Keratinocyte (primary cell): ENCODE measurements around the gene TMEM132A. TPM values are rescaled to one million over a fixed set of nuclear protein-coding genes. Genes with fewer than 3 reads are reported as not detected.

Source experiments
- DNase-seq: peaks from one replicate; pipeline ENCODE4 v3.0.0-alpha.2; 2011; ENCODE audit warnings: low read depth, missing footprints, low spot score
- FAIRE-seq: peaks from 2 replicates; lab custom pipeline; 2011; peaks lifted over from hg19 to GRCh38; lab: Jason Lieb, UNC
- H2AFZ ChIP-seq: 2 replicates; pipeline ENCODE4 v1.6.0; 2012; ENCODE audit warnings: low read length, control low read depth, inconsistent platforms; ENCODE audit not compliant: control insufficient read depth
- H3K27ac ChIP-seq: 2 replicates; pipeline ENCODE4 v1.5.1; 2011; ENCODE audit warnings: low read length; ENCODE audit not compliant: control insufficient read depth, insufficient read depth
- H3K27me3 ChIP-seq: 3 replicates; pipeline ENCODE4 v1.6.0; 2011; ENCODE audit warnings: low read length; ENCODE audit not compliant: control insufficient read depth, insufficient read depth; ENCODE audit errors: extremely low read depth
- H3K36me3 ChIP-seq, 2 experiments: 2 replicates in 1 of 2; 3 replicates in 1 of 2; pipeline ENCODE4 v1.5.1; 2011; ENCODE audit warnings: low read length in 2 of 2, mild to moderate bottlenecking in 1 of 2; ENCODE audit not compliant: control insufficient read depth in 2 of 2, insufficient read depth in 2 of 2; ENCODE audit errors: extremely low read depth in 1 of 2
- H3K4me1 ChIP-seq: 3 replicates; pipeline ENCODE4 v1.5.1; 2011; ENCODE audit warnings: low read length; ENCODE audit not compliant: control insufficient read depth, insufficient read depth; ENCODE audit errors: extremely low read depth
- H3K4me2 ChIP-seq: 3 replicates; pipeline ENCODE4 v1.6.0; 2011; ENCODE audit warnings: low read depth, low read length; ENCODE audit not compliant: control insufficient read depth, insufficient read depth; ENCODE audit errors: extremely low read depth
- H3K4me3 ChIP-seq, 3 experiments: fragments of 200-600 bp in 1 of 3; sonication (generic) in 1 of 3; 2 replicates in 2 of 3; 3 replicates in 1 of 3; pipeline ENCODE4 v1.5.1; 2011 to 2016; ENCODE audit warnings: low read length in 3 of 3, mild to moderate bottlenecking in 3 of 3, control low read depth in 2 of 3, inconsistent platforms in 1 of 3, low read depth in 1 of 3, mixed read lengths in 1 of 3, mixed run types in 1 of 3, moderate library complexity in 1 of 3; ENCODE audit not compliant: control insufficient read depth in 2 of 3, insufficient read depth in 2 of 3; ENCODE audit errors: extremely low read depth in 1 of 3
- H3K79me2 ChIP-seq: 2 replicates; pipeline ENCODE4 v1.6.0; 2012; ENCODE audit warnings: low read length; ENCODE audit not compliant: control insufficient read depth, insufficient read depth
- H3K9ac ChIP-seq: 3 replicates; pipeline ENCODE4 v1.6.0; 2011; ENCODE audit warnings: low read length; ENCODE audit not compliant: control insufficient read depth, insufficient read depth; ENCODE audit errors: extremely low read depth
- H3K9me1 ChIP-seq: 3 replicates; pipeline ENCODE4 v1.6.0; 2011; ENCODE audit warnings: low read length; ENCODE audit not compliant: control insufficient read depth, insufficient read depth; ENCODE audit errors: extremely low read depth
- H3K9me3 ChIP-seq: 2 replicates; pipeline ENCODE4 v1.5.1; 2012; ENCODE audit warnings: low read depth, low read length; ENCODE audit not compliant: control insufficient read depth
- H4K20me1 ChIP-seq: 3 replicates; pipeline ENCODE4 v1.6.0; 2011; ENCODE audit warnings: low read length; ENCODE audit not compliant: control insufficient read depth, insufficient read depth; ENCODE audit errors: extremely low read depth
- CTCF ChIP-seq, 3 experiments: IDR thresholded peaks in 1 of 3; conservative IDR thresholded peaks in 1 of 3; optimal IDR thresholded peaks in 1 of 3; 2 replicates in 2 of 3; 3 replicates in 1 of 3; pipeline versions ENCODE3 to v1.5.1; 2011; ENCODE audit warnings: low read length in 3 of 3, mild to moderate bottlenecking in 3 of 3, moderate library complexity in 2 of 3, control low read depth in 1 of 3, inconsistent platforms in 1 of 3; ENCODE audit not compliant: insufficient read depth in 2 of 3; ENCODE audit errors: extremely low read depth in 1 of 3
- EZH2 ChIP-seq: IDR thresholded peaks from one replicate; pipeline ENCODE4 v1.6.1; 2012; ENCODE audit warnings: inconsistent platforms, mild to moderate bottlenecking, low read length, moderate library complexity
- dilution Hi-C: fragments of 300-500 bp; cut with MboI; formaldehyde crosslinking; loops from one replicate; pipeline ENCODE4 v1.7.0; 2020; ENCODE audit warnings: low sequenced_read_pairs; ENCODE audit not compliant: extremely low pct_ligation_motif_present
- polyA plus RNA-seq, 5 experiments: library from polyadenylated mRNA; depleted of rRNA in 3 of 5; stranded (reverse) in 3 of 5; stranded (forward) in 1 of 5; unstranded in 1 of 5; fragments of >200 nt; gene quantifications; 1 replicate in 1 of 5; 2 replicates in 3 of 5; 3 replicates in 1 of 5; pipeline versions ENCODE4 v1.2.1 to v1.2.3, GENCODE V29; 2011 to 2012; ENCODE audit warnings: missing spikeins in 2 of 5, low read depth in 1 of 5, low replicate concordance in 1 of 5

The TMEM132A gene
- polyA plus RNA-seq, 1 donor (not counting 4 experiments of a cell fraction or from before 2014, with no cell fraction given), result 16.6 TPM

GRCh38 chr11:60966890-60967289, 42.6 kb downstream of the TMEM132A start:
- DNase-seq, result no peak
- dilution Hi-C loops, result no loop called here
- H3K4me1 ChIP-seq, result no peaks in the 10 kb centered on the region

DNA sequence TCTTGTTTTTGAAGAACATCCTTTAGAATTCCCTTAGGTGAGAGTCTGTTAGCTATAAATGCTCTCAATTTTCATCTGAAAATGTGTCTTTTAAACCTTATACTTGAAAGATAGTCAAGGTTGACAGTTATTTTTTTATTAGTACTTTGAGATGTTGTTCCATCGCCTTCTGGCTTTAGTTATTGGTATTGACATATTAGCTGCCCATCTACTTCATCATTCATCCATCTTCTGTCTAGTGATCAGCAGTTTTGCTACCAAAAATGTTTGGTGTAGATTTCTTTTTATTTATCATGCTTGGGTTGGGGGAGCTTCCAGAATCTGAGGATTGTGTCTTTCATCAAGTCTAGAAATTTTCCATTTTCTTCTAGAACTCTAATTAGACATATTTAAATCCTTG, 44.0 kb downstream of the TMEM132A start:
- H3K4me2 ChIP-seq, result no peak overlapping the region
- H4K20me1 ChIP-seq, result no peaks in the 10 kb centered on the region
- no peak overlapping the region for H3K27ac ChIP-seq
- no peak overlapping the region for H3K9ac ChIP-seq
- DNase-seq (no peak), FAIRE-seq (no peak)
- TF ChIP-seq CTCF (optimal IDR thresholded peaks at IDR 0.05 in 1 of 3, IDR thresholded peaks at IDR 0.05 in 1 of 3, conservative IDR thresholded peaks at IDR 0.05 in 1 of 3; ENCODE audit: extremely low read depth in 1 of 3, insufficient read depth in 2 of 3, low read length in 3 of 3) (no peak), EZH2 (no peak)
- no peaks in the 10 kb centered on the region for H3K79me2 ChIP-seq
- H3K9me1 ChIP-seq, result no peaks in the 10 kb centered on the region
- dilution Hi-C loops, result no loop called here
- H3K4me3 ChIP-seq, result no peak overlapping the region
- H3K36me3 ChIP-seq, result no peaks in the 10 kb centered on the region
- H2AFZ ChIP-seq, result no peak overlapping the region
- no peaks in the 10 kb centered on the region for H3K27me3 ChIP-seq
- H3K4me1 ChIP-seq, result no peaks in the 10 kb centered on the region
- no peaks in the 10 kb centered on the region for H3K9me3 ChIP-seq

More at GRCh38 chr11:60966890-60967289, 42.6 kb downstream of the TMEM132A start:
- Histone ChIP-seq H3K36me3 (no peaks in the 10 kb centered on the region), H3K9me1 (no peaks in the 10 kb centered on the region), H3K9ac (no peak overlapping the region), H3K9me3 (no peaks in the 10 kb centered on the region), H3K4me2 (no peak overlapping the region), H3K4me3 (no peak overlapping the region), H3K79me2 (no peaks in the 10 kb centered on the region), H4K20me1 (no peaks in the 10 kb centered on the region), H3K27ac (no peak overlapping the region), H2AFZ (no peak overlapping the region), H3K27me3 (no peaks in the 10 kb centered on the region)
- TF ChIP-seq EZH2, result no peak
- no peak for TF ChIP-seq CTCF (optimal IDR thresholded peaks at IDR 0.05 in 1 of 3, IDR thresholded peaks at IDR 0.05 in 1 of 3, conservative IDR thresholded peaks at IDR 0.05 in 1 of 3; ENCODE audit: extremely low read depth in 1 of 3, insufficient read depth in 2 of 3, low read length in 3 of 3)
- FAIRE-seq, result no peak
